HepG2 (cell line): Measurements from ENCODE around the gene ASB3. TPM values are rescaled to one million over a fixed set of nuclear protein-coding genes. Genes with fewer than 3 reads are reported as not detected.

ENCODE experiments used
- AGO2 ChIP-seq: fragments of 200-400 bp; formaldehyde crosslinking; optimal IDR thresholded peaks from 2 replicates; pipeline ENCODE3; 2017; ENCODE audit warnings: mild to moderate bottlenecking, low read depth, low read length, moderate library complexity
- IRF2 ChIP-seq: IDR thresholded peaks from 2 replicates; pipeline ENCODE4 v1.6.1; 2018; ENCODE audit warnings: missing genetic modification reagents, missing compliant biosample characterization
- NCOR1 ChIP-seq: fragments of 200-600 bp; sonication (generic); IDR thresholded peaks from 2 replicates; pipeline ENCODE4 v1.7.0; 2017; ENCODE audit warnings: antibody characterized with exemption, low read length, borderline replicate concordance
- NFE2L1 ChIP-seq: sonication (generic); formaldehyde crosslinking; IDR thresholded peaks from 2 replicates; pipeline ENCODE4 v1.4.0; 2020; ENCODE audit warnings: missing genetic modification reagents, mild to moderate bottlenecking, borderline replicate concordance
- ONECUT2 ChIP-seq: sonication (generic); formaldehyde crosslinking; IDR thresholded peaks from 2 replicates; pipeline ENCODE4 v1.4.0; 2020; ENCODE audit warnings: missing genetic modification reagents
- RARA ChIP-seq: IDR thresholded peaks from 2 replicates; pipeline ENCODE4 v1.6.1; 2016; ENCODE audit warnings: missing genetic modification reagents, missing compliant biosample characterization
- REXO4 ChIP-seq: sonication (generic); formaldehyde crosslinking; IDR thresholded peaks from 2 replicates; pipeline ENCODE4 v1.8.0; 2022; ENCODE audit warnings: missing genetic modification reagents, mild to moderate bottlenecking, borderline replicate concordance
- SMC3 ChIP-seq: IDR thresholded peaks from 2 replicates; pipeline ENCODE4 v1.6.1; 2011; ENCODE audit warnings: low read length, improper control_type of control experiment
- SNAI1 ChIP-seq: sonication (generic); formaldehyde crosslinking; IDR thresholded peaks from 2 replicates; pipeline ENCODE4 v1.5.0; 2020; ENCODE audit warnings: mild to moderate bottlenecking, missing genetic modification reagents, borderline replicate concordance
- ZMYM3 ChIP-seq: sonication (generic); formaldehyde crosslinking; IDR thresholded peaks from 2 replicates; pipeline ENCODE4 v1.5.1; 2020; ENCODE audit warnings: mild to moderate bottlenecking, missing genetic modification reagents
- ZNF432 ChIP-seq: sonication (generic); formaldehyde crosslinking; IDR thresholded peaks from 2 replicates; pipeline ENCODE4 v1.5.0; 2020; ENCODE audit warnings: missing genetic modification reagents, mild to moderate bottlenecking, borderline replicate concordance
- ZNF776 ChIP-seq: sonication (generic); formaldehyde crosslinking; IDR thresholded peaks from 2 replicates; pipeline ENCODE4 v1.4.0; 2020; ENCODE audit warnings: mild to moderate bottlenecking, missing genetic modification reagents
- ZNF788 ChIP-seq: sonication (generic); formaldehyde crosslinking; IDR thresholded peaks from 2 replicates; pipeline ENCODE4 v1.5.0; 2020; ENCODE audit warnings: mild to moderate bottlenecking, missing genetic modification reagents, borderline replicate concordance
- polyA plus RNA-seq, 8 experiments: library from polyadenylated mRNA; depleted of rRNA in 3 of 8; stranded (reverse) in 7 of 8; unstranded in 1 of 8; fragments of >200 nt; fragmentation: Illumina TruSeq in 4 of 8; extraction: Trizol in 4 of 8; gene quantifications; 2 replicates each; pipeline versions ENCODE4 v1.2.1 to v1.2.3, GENCODE V29; 2011 to 2016; ENCODE audit warnings: low read depth in 4 of 8, missing spikeins in 1 of 8, mixed read lengths in 1 of 8; ENCODE audit not compliant: insufficient read depth in 1 of 8
- total RNA-seq, 5 experiments: library from RNA; depleted of rRNA; stranded (reverse); fragments of >200 nt; fragmentation: Illumina TruSeq; extraction: Trizol; gene quantifications; 2 replicates each; pipeline ENCODE4 v1.2.3, GENCODE V29; 2016; ENCODE audit warnings: low read depth in 1 of 5
- TF ChIP-seq, protein P1 (sequence below): sonication (generic); formaldehyde crosslinking; IDR thresholded peaks from 2 replicates; pipeline ENCODE4 v1.9.0; 2021; ENCODE audit warnings: missing genetic modification reagents, borderline replicate concordance
- TF ChIP-seq, protein P2 (sequence below): sonication (generic); formaldehyde crosslinking; IDR thresholded peaks from 2 replicates; pipeline ENCODE4 v1.4.0; 2020; ENCODE audit warnings: mild to moderate bottlenecking, missing genetic modification reagents
- TF ChIP-seq, protein P3 (sequence below): sonication (generic); formaldehyde crosslinking; IDR thresholded peaks from 2 replicates; pipeline ENCODE4 v1.5.0; 2020; ENCODE audit warnings: mild to moderate bottlenecking, missing genetic modification reagents, borderline replicate concordance

The ASB3 gene
- total and polyA plus RNA-seq, 2 of the 13 experiments (the other 11 are each of a cell fraction or from before 2014, with no cell fraction given): 40.1 to 41.8 TPM

DNA sequence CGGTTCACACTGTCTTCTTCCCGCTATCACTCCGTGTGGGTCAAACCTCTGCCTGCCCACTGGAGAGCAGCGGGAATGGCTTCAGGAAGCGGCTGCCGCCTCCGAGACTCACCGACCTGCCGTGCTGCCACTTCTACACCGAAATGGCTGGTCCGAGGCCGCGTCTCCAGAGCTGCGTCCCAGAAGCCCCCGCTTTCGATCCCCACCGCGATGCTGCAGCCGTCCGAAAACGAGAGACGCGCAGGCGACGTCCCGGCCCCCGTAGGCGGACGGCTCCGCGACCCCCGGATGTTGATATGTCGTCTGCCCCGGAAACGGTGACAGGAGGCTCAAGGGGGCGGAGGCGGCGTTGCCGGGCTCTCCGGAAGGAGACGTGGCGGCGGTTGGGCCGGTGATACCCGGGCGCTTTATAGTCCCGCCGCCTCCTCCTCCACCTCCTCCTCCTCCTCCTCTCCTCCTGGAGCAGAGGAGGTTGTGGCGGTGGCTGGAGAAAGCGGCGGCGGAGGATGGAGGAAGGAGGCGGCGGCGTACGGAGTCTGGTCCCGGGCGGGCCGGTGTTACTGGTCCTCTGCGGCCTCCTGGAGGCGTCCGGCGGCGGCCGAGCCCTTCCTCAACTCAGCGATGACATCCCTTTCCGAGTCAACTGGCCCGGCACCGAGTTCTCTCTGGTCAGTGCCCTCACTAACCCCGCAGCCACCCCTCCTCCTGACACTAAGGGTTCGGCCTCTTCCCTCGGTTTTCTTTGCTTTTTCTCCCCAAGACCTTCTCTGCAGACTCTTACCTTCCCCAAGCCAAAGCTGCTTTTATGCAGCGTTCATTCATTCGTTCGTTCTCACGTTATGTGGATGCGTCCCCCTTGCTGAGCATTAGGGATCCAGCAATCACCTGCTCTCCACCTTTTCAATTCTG, at the start of gene ASB3, which contains the start of gene ERLEC1 (continued):
- TF ChIP-seq ZNF432 (CRISPR knock-in tag) (0 out of 2 replicates have a peak, but pooled peaks have one; percentile 9), ZNF788 (CRISPR knock-in tag) (peak; percentile 96; the same call in 1 of the 2 replicates), SMC3 (no peak), NFE2L1 (CRISPR knock-in tag) (peak; percentile 38; the same call in 1 of the 2 replicates), RARA (CRISPR knock-in tag) (peak; percentile 43; the same call in 1 of the 2 replicates), ZMYM3 (CRISPR knock-in tag) (peak; percentile 91), ZNF776 (CRISPR knock-in tag) (peak; percentile 93), SNAI1 (CRISPR knock-in tag) (peak; percentile 97; the same call in 1 of the 2 replicates), ONECUT2 (CRISPR knock-in tag) (no peak; the same call in 1 of the 2 replicates), AGO2 (peak; percentile 71), NCOR1 (no peak), IRF2 (CRISPR knock-in tag) (peak; percentile 99), REXO4 (CRISPR knock-in tag) (no peak)
- TF ChIP-seq, protein P1, sequence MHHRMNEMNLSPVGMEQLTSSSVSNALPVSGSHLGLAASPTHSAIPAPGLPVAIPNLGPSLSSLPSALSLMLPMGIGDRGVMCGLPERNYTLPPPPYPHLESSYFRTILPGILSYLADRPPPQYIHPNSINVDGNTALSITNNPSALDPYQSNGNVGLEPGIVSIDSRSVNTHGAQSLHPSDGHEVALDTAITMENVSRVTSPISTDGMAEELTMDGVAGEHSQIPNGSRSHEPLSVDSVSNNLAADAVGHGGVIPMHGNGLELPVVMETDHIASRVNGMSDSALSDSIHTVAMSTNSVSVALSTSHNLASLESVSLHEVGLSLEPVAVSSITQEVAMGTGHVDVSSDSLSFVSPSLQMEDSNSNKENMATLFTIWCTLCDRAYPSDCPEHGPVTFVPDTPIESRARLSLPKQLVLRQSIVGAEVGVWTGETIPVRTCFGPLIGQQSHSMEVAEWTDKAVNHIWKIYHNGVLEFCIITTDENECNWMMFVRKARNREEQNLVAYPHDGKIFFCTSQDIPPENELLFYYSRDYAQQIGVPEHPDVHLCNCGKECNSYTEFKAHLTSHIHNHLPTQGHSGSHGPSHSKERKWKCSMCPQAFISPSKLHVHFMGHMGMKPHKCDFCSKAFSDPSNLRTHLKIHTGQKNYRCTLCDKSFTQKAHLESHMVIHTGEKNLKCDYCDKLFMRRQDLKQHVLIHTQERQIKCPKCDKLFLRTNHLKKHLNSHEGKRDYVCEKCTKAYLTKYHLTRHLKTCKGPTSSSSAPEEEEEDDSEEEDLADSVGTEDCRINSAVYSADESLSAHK (CRISPR knock-in tag): no peak
- TF ChIP-seq, protein P2, sequence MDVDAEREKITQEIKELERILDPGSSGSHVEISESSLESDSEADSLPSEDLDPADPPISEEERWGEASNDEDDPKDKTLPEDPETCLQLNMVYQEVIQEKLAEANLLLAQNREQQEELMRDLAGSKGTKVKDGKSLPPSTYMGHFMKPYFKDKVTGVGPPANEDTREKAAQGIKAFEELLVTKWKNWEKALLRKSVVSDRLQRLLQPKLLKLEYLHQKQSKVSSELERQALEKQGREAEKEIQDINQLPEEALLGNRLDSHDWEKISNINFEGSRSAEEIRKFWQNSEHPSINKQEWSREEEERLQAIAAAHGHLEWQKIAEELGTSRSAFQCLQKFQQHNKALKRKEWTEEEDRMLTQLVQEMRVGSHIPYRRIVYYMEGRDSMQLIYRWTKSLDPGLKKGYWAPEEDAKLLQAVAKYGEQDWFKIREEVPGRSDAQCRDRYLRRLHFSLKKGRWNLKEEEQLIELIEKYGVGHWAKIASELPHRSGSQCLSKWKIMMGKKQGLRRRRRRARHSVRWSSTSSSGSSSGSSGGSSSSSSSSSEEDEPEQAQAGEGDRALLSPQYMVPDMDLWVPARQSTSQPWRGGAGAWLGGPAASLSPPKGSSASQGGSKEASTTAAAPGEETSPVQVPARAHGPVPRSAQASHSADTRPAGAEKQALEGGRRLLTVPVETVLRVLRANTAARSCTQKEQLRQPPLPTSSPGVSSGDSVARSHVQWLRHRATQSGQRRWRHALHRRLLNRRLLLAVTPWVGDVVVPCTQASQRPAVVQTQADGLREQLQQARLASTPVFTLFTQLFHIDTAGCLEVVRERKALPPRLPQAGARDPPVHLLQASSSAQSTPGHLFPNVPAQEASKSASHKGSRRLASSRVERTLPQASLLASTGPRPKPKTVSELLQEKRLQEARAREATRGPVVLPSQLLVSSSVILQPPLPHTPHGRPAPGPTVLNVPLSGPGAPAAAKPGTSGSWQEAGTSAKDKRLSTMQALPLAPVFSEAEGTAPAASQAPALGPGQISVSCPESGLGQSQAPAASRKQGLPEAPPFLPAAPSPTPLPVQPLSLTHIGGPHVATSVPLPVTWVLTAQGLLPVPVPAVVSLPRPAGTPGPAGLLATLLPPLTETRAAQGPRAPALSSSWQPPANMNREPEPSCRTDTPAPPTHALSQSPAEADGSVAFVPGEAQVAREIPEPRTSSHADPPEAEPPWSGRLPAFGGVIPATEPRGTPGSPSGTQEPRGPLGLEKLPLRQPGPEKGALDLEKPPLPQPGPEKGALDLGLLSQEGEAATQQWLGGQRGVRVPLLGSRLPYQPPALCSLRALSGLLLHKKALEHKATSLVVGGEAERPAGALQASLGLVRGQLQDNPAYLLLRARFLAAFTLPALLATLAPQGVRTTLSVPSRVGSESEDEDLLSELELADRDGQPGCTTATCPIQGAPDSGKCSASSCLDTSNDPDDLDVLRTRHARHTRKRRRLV: peak; percentile 97
- TF ChIP-seq, protein P3, sequence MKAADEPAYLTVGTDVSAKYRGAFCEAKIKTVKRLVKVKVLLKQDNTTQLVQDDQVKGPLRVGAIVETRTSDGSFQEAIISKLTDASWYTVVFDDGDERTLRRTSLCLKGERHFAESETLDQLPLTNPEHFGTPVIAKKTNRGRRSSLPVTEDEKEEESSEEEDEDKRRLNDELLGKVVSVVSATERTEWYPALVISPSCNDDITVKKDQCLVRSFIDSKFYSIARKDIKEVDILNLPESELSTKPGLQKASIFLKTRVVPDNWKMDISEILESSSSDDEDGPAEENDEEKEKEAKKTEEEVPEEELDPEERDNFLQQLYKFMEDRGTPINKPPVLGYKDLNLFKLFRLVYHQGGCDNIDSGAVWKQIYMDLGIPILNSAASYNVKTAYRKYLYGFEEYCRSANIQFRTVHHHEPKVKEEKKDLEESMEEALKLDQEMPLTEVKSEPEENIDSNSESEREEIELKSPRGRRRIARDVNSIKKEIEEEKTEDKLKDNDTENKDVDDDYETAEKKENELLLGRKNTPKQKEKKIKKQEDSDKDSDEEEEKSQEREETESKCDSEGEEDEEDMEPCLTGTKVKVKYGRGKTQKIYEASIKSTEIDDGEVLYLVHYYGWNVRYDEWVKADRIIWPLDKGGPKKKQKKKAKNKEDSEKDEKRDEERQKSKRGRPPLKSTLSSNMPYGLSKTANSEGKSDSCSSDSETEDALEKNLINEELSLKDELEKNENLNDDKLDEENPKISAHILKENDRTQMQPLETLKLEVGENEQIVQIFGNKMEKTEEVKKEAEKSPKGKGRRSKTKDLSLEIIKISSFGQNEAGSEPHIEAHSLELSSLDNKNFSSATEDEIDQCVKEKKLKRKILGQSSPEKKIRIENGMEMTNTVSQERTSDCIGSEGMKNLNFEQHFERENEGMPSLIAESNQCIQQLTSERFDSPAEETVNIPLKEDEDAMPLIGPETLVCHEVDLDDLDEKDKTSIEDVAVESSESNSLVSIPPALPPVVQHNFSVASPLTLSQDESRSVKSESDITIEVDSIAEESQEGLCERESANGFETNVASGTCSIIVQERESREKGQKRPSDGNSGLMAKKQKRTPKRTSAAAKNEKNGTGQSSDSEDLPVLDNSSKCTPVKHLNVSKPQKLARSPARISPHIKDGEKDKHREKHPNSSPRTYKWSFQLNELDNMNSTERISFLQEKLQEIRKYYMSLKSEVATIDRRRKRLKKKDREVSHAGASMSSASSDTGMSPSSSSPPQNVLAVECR: peak; percentile 99
